Fibroblast of lung (primary cell): ENCODE data around the gene RBM39. TPM values are rescaled to one million over a fixed set of nuclear protein-coding genes. Genes with fewer than 3 reads are reported as not detected.

Experiments
- DNase-seq, 2 donors: peaks; one replicate each; pipeline versions ENCODE4 v3.0.0 to v3.0.0-alpha.2; 2010; ENCODE audit warnings: low read depth in 2 of 2
- H2AFZ ChIP-seq: 2 replicates; pipeline ENCODE4 v1.5.1; 2012; ENCODE audit warnings: low read length, control low read depth, inconsistent platforms
- H3K27ac ChIP-seq: 2 replicates; pipeline ENCODE4 v1.5.1; 2011; ENCODE audit warnings: low read length, control low read depth; ENCODE audit not compliant: insufficient read depth
- H3K27me3 ChIP-seq: 2 replicates; pipeline ENCODE4 v1.5.1; 2011; ENCODE audit warnings: mild to moderate bottlenecking, low read length; ENCODE audit not compliant: control insufficient read depth, insufficient read depth
- H3K36me3 ChIP-seq: 2 replicates; pipeline ENCODE4 v1.5.1; 2011; ENCODE audit warnings: low read length; ENCODE audit not compliant: control insufficient read depth, insufficient read depth
- H3K4me1 ChIP-seq: 2 replicates; pipeline ENCODE4 v1.5.1; 2011; ENCODE audit warnings: low read length; ENCODE audit not compliant: control insufficient read depth, insufficient read depth; ENCODE audit errors: extremely low read depth
- H3K4me2 ChIP-seq: 2 replicates; pipeline ENCODE4 v1.5.1; 2011; ENCODE audit warnings: low read length, control low read depth; ENCODE audit not compliant: insufficient read depth; ENCODE audit errors: extremely low read depth
- H3K4me3 ChIP-seq, 4 experiments: fragments of 200-600 bp in 1 of 4; sonication (generic) in 1 of 4; replicated peaks in 1 of 4; 2 replicates each; pipeline ENCODE4 v1.5.1; 2011 to 2016; ENCODE audit warnings: low read length in 4 of 4, low read depth in 3 of 4, mild to moderate bottlenecking in 3 of 4, control low read depth in 2 of 4, inconsistent platforms in 1 of 4, mixed read lengths in 1 of 4; ENCODE audit not compliant: insufficient read depth in 1 of 4; ENCODE audit errors: control extremely low read depth in 1 of 4
- H3K79me2 ChIP-seq: 2 replicates; pipeline ENCODE4 v1.5.1; 2012; ENCODE audit warnings: mild to moderate bottlenecking, low read length, inconsistent platforms; ENCODE audit not compliant: control insufficient read depth, insufficient read depth
- H3K9ac ChIP-seq: 2 replicates; pipeline ENCODE4 v1.5.1; 2011; ENCODE audit warnings: mild to moderate bottlenecking, low read length, control low read depth; ENCODE audit not compliant: insufficient read depth
- H3K9me3 ChIP-seq: 2 replicates; pipeline ENCODE4 v1.5.1; 2012; ENCODE audit warnings: low read depth, low read length; ENCODE audit not compliant: control insufficient read depth, insufficient read depth
- H4K20me1 ChIP-seq: 2 replicates; pipeline ENCODE4 v1.5.1; 2011; ENCODE audit warnings: low read length; ENCODE audit not compliant: control insufficient read depth, insufficient read depth; ENCODE audit errors: extremely low read depth
- EZH2 ChIP-seq: IDR thresholded peaks from 2 replicates; pipeline ENCODE4 v1.5.1; 2012; ENCODE audit warnings: low read length, control low read depth, mild to moderate bottlenecking; ENCODE audit errors: missing control alignments
- polyA plus RNA-seq, 2 donors: library from polyadenylated mRNA; depleted of rRNA in 1 of 2; stranded (reverse) in 1 of 2; unstranded in 1 of 2; fragments of >200 nt; gene quantifications; 2 replicates each; pipeline ENCODE4 v1.2.1, GENCODE V29; 2011 to 2012; ENCODE audit warnings: missing spikeins in 1 of 2
- total RNA-seq: library from RNA; depleted of rRNA; stranded (reverse); fragments of >200 nt; gene quantifications from 2 replicates; pipeline ENCODE4 v1.2.1, GENCODE V29; 2014
- TF ChIP-seq, protein P1 (sequence below), 2 donors: IDR thresholded peaks in 1 of 2; conservative IDR thresholded peaks in 1 of 2; 1 replicate in 1 of 2; 2 replicates in 1 of 2; pipeline ENCODE4 v1.5.1; 2011 to 2012; ENCODE audit warnings: low read length in 2 of 2, control low read depth in 1 of 2, inconsistent platforms in 1 of 2, low read depth in 1 of 2, mild to moderate bottlenecking in 1 of 2

Gene RBM39
- total and polyA plus RNA-seq, 2 donors (not counting 1 experiment from before 2014, with no cell fraction given), result 57.7 to 465 TPM

DNA sequence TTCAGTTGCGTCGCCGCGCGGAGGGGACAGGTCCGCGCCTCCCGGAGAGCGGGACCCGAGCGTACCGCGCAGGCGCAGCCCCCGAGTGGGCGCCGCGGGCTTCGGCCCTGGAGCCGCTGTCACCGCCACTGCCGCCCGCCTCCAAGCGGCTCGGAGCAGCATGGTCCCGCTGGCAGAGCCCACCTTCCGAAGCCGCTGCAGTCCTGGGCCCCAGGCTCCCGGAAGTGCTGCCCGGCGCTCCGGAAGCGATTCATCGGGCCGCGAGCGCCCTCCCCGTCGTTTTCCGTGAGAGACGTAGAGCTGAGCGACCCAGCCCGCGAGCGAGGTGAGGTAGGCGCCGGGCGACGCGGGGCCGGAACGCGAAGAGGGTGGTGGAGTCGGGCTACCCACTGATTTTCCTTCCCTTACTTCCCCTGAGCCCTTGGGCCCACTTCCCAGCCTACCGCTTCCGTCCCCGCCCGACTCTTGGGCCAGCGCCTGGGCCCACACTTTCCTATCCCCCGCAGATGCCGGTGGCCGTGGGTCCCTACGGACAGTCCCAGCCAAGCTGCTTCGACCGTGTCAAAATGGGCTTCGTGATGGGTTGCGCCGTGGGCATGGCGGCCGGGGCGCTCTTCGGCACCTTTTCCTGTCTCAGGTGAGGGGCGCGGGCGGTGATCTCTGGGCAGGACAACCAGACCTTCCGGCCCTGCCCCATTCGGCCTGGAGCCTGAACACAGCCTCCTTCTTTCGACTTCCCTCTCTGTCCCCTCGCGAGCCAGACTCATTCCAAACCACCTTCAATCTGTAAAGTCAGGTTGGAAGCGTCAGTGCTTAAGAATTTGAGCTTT is 42.7 kb downstream of the RBM39 start, which contains the start of the genes NFS1 and ROMO1:
NFS1 (minus strand) TSS at position 226 of the 830 bp plus-strand sequence; CDS start at position 162, 64 bp downstream.
ROMO1 (plus strand) TSS at position 279 of the 830 bp plus-strand sequence; CDS start at position 507, 228 bp downstream.
- peaks cover 5% of the 10 kb centered on the region for H3K36me3 ChIP-seq

DNA sequence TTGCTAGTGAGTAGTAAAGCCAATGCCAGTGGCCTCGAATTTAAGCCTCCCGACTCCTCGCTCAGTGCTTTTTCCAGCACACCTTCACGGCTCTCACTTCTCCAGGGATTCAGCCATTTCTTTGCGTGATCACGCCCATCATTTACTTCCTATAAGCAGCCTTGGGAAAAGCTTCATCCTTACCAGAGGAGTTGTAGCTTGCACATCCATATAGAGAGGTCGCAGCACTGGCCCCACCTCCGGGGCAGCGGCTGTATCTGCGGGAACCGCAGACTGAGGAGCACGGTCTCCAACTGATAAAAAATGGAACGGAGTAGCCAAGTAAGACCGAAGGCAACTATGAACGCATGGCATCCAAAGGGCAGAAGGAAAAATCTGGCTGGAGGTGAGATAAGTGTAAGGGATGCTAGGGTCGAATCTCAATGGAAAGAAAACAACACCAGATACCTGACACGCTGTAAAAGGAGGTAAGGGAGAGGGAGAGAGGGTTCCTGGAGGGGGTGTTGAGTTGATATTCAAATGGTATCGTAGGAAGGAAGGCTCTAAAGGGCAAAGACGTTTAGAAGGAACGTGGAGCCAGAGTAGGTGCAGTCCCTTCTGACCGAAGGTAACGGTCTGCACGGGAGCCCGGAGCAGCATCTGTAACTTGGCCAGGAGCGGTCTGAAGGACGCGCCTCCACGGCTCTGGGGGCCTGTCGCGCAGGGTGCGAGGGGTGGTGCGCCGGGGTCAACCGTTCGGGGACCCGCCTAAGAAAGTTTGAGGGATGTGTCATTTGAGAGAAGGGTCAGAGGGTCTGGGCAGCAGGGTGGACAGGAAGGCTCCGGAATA is 43.5 kb downstream of the RBM39 start:
- Histone ChIP-seq H3K4me3 (peak overlapping the region; percentile 85 to 100 (median 94)), H3K36me3 (peaks cover 5% of the 10 kb centered on the region), H2AFZ (peak overlapping the region; percentile 76), H3K4me1 (peaks cover 14% of the 10 kb centered on the region), H3K79me2 (peaks cover 25% of the 10 kb centered on the region), H4K20me1 (no peaks in the 10 kb centered on the region), H3K9me3 (no peaks in the 10 kb centered on the region), H3K27ac (peak overlapping the region; percentile 98), H3K27me3 (no peaks in the 10 kb centered on the region), H3K4me2 (peak overlapping the region; percentile 81), H3K9ac (peak overlapping the region; percentile 98)
- TF ChIP-seq, protein P1, sequence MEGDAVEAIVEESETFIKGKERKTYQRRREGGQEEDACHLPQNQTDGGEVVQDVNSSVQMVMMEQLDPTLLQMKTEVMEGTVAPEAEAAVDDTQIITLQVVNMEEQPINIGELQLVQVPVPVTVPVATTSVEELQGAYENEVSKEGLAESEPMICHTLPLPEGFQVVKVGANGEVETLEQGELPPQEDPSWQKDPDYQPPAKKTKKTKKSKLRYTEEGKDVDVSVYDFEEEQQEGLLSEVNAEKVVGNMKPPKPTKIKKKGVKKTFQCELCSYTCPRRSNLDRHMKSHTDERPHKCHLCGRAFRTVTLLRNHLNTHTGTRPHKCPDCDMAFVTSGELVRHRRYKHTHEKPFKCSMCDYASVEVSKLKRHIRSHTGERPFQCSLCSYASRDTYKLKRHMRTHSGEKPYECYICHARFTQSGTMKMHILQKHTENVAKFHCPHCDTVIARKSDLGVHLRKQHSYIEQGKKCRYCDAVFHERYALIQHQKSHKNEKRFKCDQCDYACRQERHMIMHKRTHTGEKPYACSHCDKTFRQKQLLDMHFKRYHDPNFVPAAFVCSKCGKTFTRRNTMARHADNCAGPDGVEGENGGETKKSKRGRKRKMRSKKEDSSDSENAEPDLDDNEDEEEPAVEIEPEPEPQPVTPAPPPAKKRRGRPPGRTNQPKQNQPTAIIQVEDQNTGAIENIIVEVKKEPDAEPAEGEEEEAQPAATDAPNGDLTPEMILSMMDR (conservative IDR thresholded peaks at IDR 0.05 in 1 of 2, IDR thresholded peaks at IDR 0.05 in 1 of 2; ENCODE audit: low read depth in 1 of 2, low read length in 2 of 2), result no peak
- peak in 1 of 2 donors; percentile 21 for DNase-seq

More for the DNA sequence above, 42.7 kb downstream of the RBM39 start, which contains the start of the genes NFS1 and ROMO1:
- peak within 1 kb of the TSS; percentile 79 for H2AFZ ChIP-seq
- no peaks in the 10 kb centered on the region for H3K9me3 ChIP-seq
- H3K4me1 ChIP-seq, result peaks cover 14% of the 10 kb centered on the region
- H4K20me1 ChIP-seq, result no peaks in the 10 kb centered on the region
- DNase-seq, result peak; percentile 78
- peak within 1 kb of the TSS; percentile 98 for H3K9ac ChIP-seq
- peak within 1 kb of the TSS; percentile 94 to 100 (median 94) for H3K4me3 ChIP-seq
- TF ChIP-seq EZH2, result no peak
- TF ChIP-seq, protein P1 (conservative IDR thresholded peaks at IDR 0.05 in 1 of 2, IDR thresholded peaks at IDR 0.05 in 1 of 2; ENCODE audit: low read depth in 1 of 2, low read length in 2 of 2), result peak; percentile 6 to 19
- H3K27me3 ChIP-seq, result no peaks in the 10 kb centered on the region
- peak within 1 kb of the TSS; percentile 89 for H3K4me2 ChIP-seq
- peak within 1 kb of the TSS; percentile 98 for H3K27ac ChIP-seq
- peaks cover 25% of the 10 kb centered on the region for H3K79me2 ChIP-seq
